SK-N-SH (cell line): Measurements from ENCODE around the gene HNRNPH1. TPM values are rescaled to one million over a fixed set of nuclear protein-coding genes. Genes with fewer than 3 reads are reported as not detected.

ENCODE experiments used
- CTCF ChIA-PET: fragments of 300-600, 350-600 bp; formaldehyde crosslinking; extraction: SDS; loops from one replicate; lab custom pipeline; 2021; lab: Yijun Ruan, JAX
- POLR2A ChIA-PET: fragments of 350-600 bp; sonication (Branson Sonifier 250); formaldehyde crosslinking; extraction: SDS; loops from one replicate; lab custom pipeline; 2020; ENCODE audit warnings: antibody characterized with exemption, inconsistent platforms; lab: Yijun Ruan, JAX
- DNase-seq: peaks from one replicate; pipeline ENCODE4 v3.0.0; 2012
- H2AFZ ChIP-seq: fragments of 200-600 bp; sonication (generic); 2 replicates; pipeline ENCODE4 v1.8.1; 2016; ENCODE audit warnings: antibody characterized with exemption, mild to moderate bottlenecking, low read depth
- H3F3A ChIP-seq: fragments of 200-600 bp; sonication (generic); replicated peaks from 2 replicates; pipeline ENCODE3; 2016; ENCODE audit warnings: antibody characterized with exemption, mild to moderate bottlenecking; ENCODE audit not compliant: insufficient read depth
- H3K27ac ChIP-seq, 2 experiments: fragments of 200-500 bp in 1 of 2; fragments of 200-600 bp in 1 of 2; sonication (Bioruptor generic) in 1 of 2; sonication (generic), shearing (Covaris generic) in 1 of 2; 2 replicates each; pipeline versions ENCODE4 v1.5.1 to v1.6.1; 2014 to 2016; ENCODE audit warnings: low read depth in 2 of 2, inconsistent platforms in 1 of 2, low read length in 1 of 2, mild to moderate bottlenecking in 1 of 2, mixed read lengths in 1 of 2
- H3K27me3 ChIP-seq: fragments of 200-600 bp; sonication (generic), shearing (Covaris generic); 2 replicates; pipeline ENCODE4 v1.6.1; 2016; ENCODE audit warnings: mixed run types; ENCODE audit not compliant: insufficient read depth
- H3K36me3 ChIP-seq, 2 experiments: fragments of 200-500 bp in 1 of 2; fragments of 200-600 bp in 1 of 2; sonication (Bioruptor generic) in 1 of 2; sonication (generic) in 1 of 2; replicated peaks in 1 of 2; 2 replicates each; pipeline versions ENCODE3 to v1.5.1; 2014 to 2016; ENCODE audit warnings: low read length in 1 of 2, mild to moderate bottlenecking in 1 of 2; ENCODE audit not compliant: insufficient read depth in 2 of 2, control insufficient read depth in 1 of 2
- H3K4me1 ChIP-seq, 2 experiments: fragments of 200-500 bp in 1 of 2; fragments of 200-600 bp in 1 of 2; sonication (Bioruptor generic) in 1 of 2; sonication (generic), shearing (Covaris generic) in 1 of 2; 2 replicates each; pipeline versions ENCODE4 v1.5.1 to v1.6.1; 2014 to 2016; ENCODE audit warnings: low read depth in 1 of 2, low read length in 1 of 2, mixed run types in 1 of 2; ENCODE audit not compliant: insufficient read depth in 2 of 2, control insufficient read depth in 1 of 2
- H3K4me2 ChIP-seq: fragments of 200-600 bp; sonication (generic), shearing (Covaris generic); 2 replicates; pipeline ENCODE4 v1.6.1; 2017; ENCODE audit warnings: mixed run types
- H3K4me3 ChIP-seq, 2 experiments: fragments of 200-500 bp in 1 of 2; fragments of 200-600 bp in 1 of 2; sonication (Bioruptor generic) in 1 of 2; sonication (generic), shearing (Covaris generic) in 1 of 2; 2 replicates each; pipeline versions ENCODE4 v1.5.1 to v1.8.1; 2014 to 2016; ENCODE audit warnings: low read depth in 2 of 2, inconsistent platforms in 1 of 2, low read length in 1 of 2, mild to moderate bottlenecking in 1 of 2, mixed read lengths in 1 of 2, moderate library complexity in 1 of 2
- H3K79me2 ChIP-seq: fragments of 200-600 bp; sonication (generic); 2 replicates; pipeline ENCODE4 v1.8.1; 2017; ENCODE audit warnings: mild to moderate bottlenecking; ENCODE audit not compliant: insufficient read depth
- H3K9ac ChIP-seq: fragments of 200-600 bp; sonication (generic); 2 replicates; pipeline ENCODE4 v1.6.1; 2017; ENCODE audit warnings: mixed run types
- H3K9me2 ChIP-seq: fragments of 200-600 bp; sonication (generic); 2 replicates; pipeline ENCODE4 v1.6.1; 2017; ENCODE audit warnings: mixed run types
- H3K9me3 ChIP-seq: fragments of 200-600 bp; sonication (generic); 2 replicates; pipeline ENCODE4 v1.6.1; 2017; ENCODE audit warnings: mixed run types, mild to moderate bottlenecking, moderate library complexity
- H4K20me1 ChIP-seq: fragments of 200-600 bp; sonication (generic); 2 replicates; pipeline ENCODE4 v1.6.1; 2017; ENCODE audit warnings: mild to moderate bottlenecking, mixed run types; ENCODE audit not compliant: insufficient read depth
- ELF1 ChIP-seq: IDR thresholded peaks from 2 replicates; pipeline ENCODE4 v1.4.0; 2012
- EP300 ChIP-seq, 2 experiments: IDR thresholded peaks; 2 replicates each; pipeline versions ENCODE4 v1.4.0 to v1.6.1; 2012; ENCODE audit warnings: borderline replicate concordance in 1 of 2, low read depth in 1 of 2, low read length in 1 of 2
- FOXJ3 ChIP-seq: sonication (generic); formaldehyde crosslinking; IDR thresholded peaks from 2 replicates; pipeline ENCODE4 v1.5.1; 2020; ENCODE audit warnings: mild to moderate bottlenecking, missing genetic modification reagents
- FOXM1 ChIP-seq: IDR thresholded peaks from 2 replicates; pipeline ENCODE4 v1.4.0; 2012; ENCODE audit warnings: low read depth, mild to moderate bottlenecking
- GABPA ChIP-seq: IDR thresholded peaks from 2 replicates; pipeline ENCODE4 v1.4.0; 2012; ENCODE audit warnings: low read depth, mild to moderate bottlenecking
- JUND ChIP-seq: IDR thresholded peaks from 2 replicates; pipeline ENCODE4 v1.4.0; 2012
- MEF2A ChIP-seq: IDR thresholded peaks from 2 replicates; pipeline ENCODE4 v1.4.0; 2012; ENCODE audit warnings: low read depth, borderline replicate concordance
- MXI1 ChIP-seq: IDR thresholded peaks from 2 replicates; pipeline ENCODE4 v1.6.1; 2012; ENCODE audit warnings: mild to moderate bottlenecking, low read depth, low read length, improper control_type of control experiment
- NFIC ChIP-seq: IDR thresholded peaks from 2 replicates; pipeline ENCODE4 v1.4.0; 2012; ENCODE audit warnings: borderline replicate concordance
- PBX3 ChIP-seq: IDR thresholded peaks from 2 replicates; pipeline ENCODE4; 2012
- POLR2AphosphoS5 ChIP-seq: IDR thresholded peaks from 2 replicates; pipeline ENCODE4 v1.6.1; 2012; ENCODE audit warnings: low read depth, low read length
- RAD21 ChIP-seq: IDR thresholded peaks from 2 replicates; pipeline ENCODE4 v1.6.1; 2012; ENCODE audit warnings: mild to moderate bottlenecking, low read length
- RCOR1 ChIP-seq: fragments of 150-350 bp; IDR thresholded peaks from 2 replicates; pipeline ENCODE4 v1.6.1; 2017; ENCODE audit warnings: antibody characterized with exemption, low read length
- RFX5 ChIP-seq: IDR thresholded peaks from 2 replicates; pipeline ENCODE4 v1.6.1; 2012; ENCODE audit warnings: mild to moderate bottlenecking, improper control_type of control experiment, low read length
- TEAD4 ChIP-seq: IDR thresholded peaks from 2 replicates; pipeline ENCODE4 v1.4.0; 2012; ENCODE audit warnings: mild to moderate bottlenecking, borderline replicate concordance; ENCODE audit not compliant: insufficient read depth
- USF1 ChIP-seq: IDR thresholded peaks from 2 replicates; pipeline ENCODE4 v1.4.0; 2012; ENCODE audit warnings: low read depth, borderline replicate concordance
- ZBTB33 ChIP-seq: IDR thresholded peaks from 2 replicates; pipeline ENCODE4 v1.4.0; 2012; ENCODE audit warnings: low read depth, borderline replicate concordance
- WGBS: methylation state at CpG from one replicate; pipeline ENCODE4 v1.1.6; 2017; ENCODE audit warnings: low lambda C conversion rate; 5-methylcytosine and 5-hydroxymethylcytosine counted together
- polyA plus RNA-seq, 3 experiments: library from polyadenylated mRNA; depleted of rRNA; stranded (reverse); fragments of >200 nt; gene quantifications; 2 replicates each; pipeline ENCODE4 v1.2.3, GENCODE V29; 2012

Gene HNRNPH1
- polyA plus RNA-seq, 1 of the 3 experiments (the other 2 are of a cell fraction), result 192 TPM

GRCh38 chr5:179568721-179569120 is 54.8 kb downstream of the HNRNPH1 start:
- Histone ChIP-seq H3F3A (no peaks in the 10 kb centered on the region), H3K9me2 (no peaks in the 10 kb centered on the region), H3K9ac (no peak overlapping the region), H3K79me2 (peaks cover 9% of the 10 kb centered on the region; the same call in 1 of the 2 replicates), H3K27ac (no peak overlapping the region), H4K20me1 (no peaks in the 10 kb centered on the region), H3K4me1 (no peaks in the 10 kb centered on the region), H2AFZ (no peak overlapping the region), H3K27me3 (no peaks in the 10 kb centered on the region), H3K4me3 (no peak overlapping the region), H3K36me3 (peaks cover 60 to 65% of the 10 kb centered on the region in 2 experiments), H3K9me3 (no peaks in the 10 kb centered on the region), H3K4me2 (no peak overlapping the region)
- TF ChIP-seq ZBTB33 (no peak), EP300 (IDR thresholded peaks at IDR 0.05; ENCODE audit: borderline replicate concordance in 1 of 2, low read depth in 1 of 2, low read length in 1 of 2) (no peak), MXI1 (no peak), RCOR1 (no peak), RAD21 (no peak), FOXJ3 (CRISPR knock-in tag) (no peak), NFIC (no peak), ELF1 (no peak)
- ChIA-PET POLR2A (no interaction called here), CTCF (no interaction called here)
- no peak for DNase-seq
- WGBS, result 94% methylated on average over 7 of the region's 7 CpGs

- CTCF ChIA-PET, result no interaction called here
- peaks cover 42% of the 10 kb centered on the region for H3K79me2 ChIP-seq
- H3K27ac ChIP-seq, result no peak overlapping the region
- H3K4me2 ChIP-seq, result no peak overlapping the region
- H3K4me1 ChIP-seq, result peaks cover 0 to 5% of the 10 kb centered on the region in 2 experiments; a peak in 1 of 4 replicates
- POLR2A ChIA-PET, result no interaction called here
- no peaks in the 10 kb centered on the region for H3K9me3 ChIP-seq
- 66% methylated on average over 2 of the region's 2 CpGs for WGBS
- no peak overlapping the region for H3K4me3 ChIP-seq
- no peak for TF ChIP-seq RAD21
- TF ChIP-seq TEAD4, result no peak
- no peak for TF ChIP-seq PBX3
- TF ChIP-seq ELF1, result no peak
- no peak for TF ChIP-seq GABPA
- TF ChIP-seq ZBTB33, result no peak
- no peak for TF ChIP-seq MEF2A
- TF ChIP-seq USF1, result no peak
- no peak for TF ChIP-seq JUND
- TF ChIP-seq FOXM1, result no peak
- no peak for TF ChIP-seq POLR2AphosphoS5
- TF ChIP-seq RFX5, result no peak
- H3F3A ChIP-seq, result no peaks in the 10 kb centered on the region
- no peaks in the 10 kb centered on the region for H3K9me2 ChIP-seq
- no peak for DNase-seq
- H3K36me3 ChIP-seq, result peaks cover 47 to 59% of the 10 kb centered on the region in 2 experiments
- H2AFZ ChIP-seq, result no peak overlapping the region
- H3K27me3 ChIP-seq, result no peaks in the 10 kb centered on the region
- no peaks in the 10 kb centered on the region for H4K20me1 ChIP-seq
- H3K9ac ChIP-seq, result no peak overlapping the region
Observed at GRCh38 chr5:179564526-179564925, 58.9 kb downstream of the HNRNPH1 start.
